Stimulated activated CD8-positive, alpha-beta memory T cell treated with anti-CD3 and anti-CD28 coated beads, Interleukin-15, amount 100 ng/mL, for 1 hour (primary cell): ENCODE data around the gene GCGR.
"Not testable (repeated sequence)": the region's sequence is repeated elsewhere in the genome, so short reads cannot be mapped to it uniquely, and the experiment has no call there.

ENCODE experiments used
- DNase-seq: peaks from one replicate; pipeline ENCODE4 v3.0.0-alpha.2; 2020; ENCODE audit warnings: low read depth

Gene GCGR

DNA sequence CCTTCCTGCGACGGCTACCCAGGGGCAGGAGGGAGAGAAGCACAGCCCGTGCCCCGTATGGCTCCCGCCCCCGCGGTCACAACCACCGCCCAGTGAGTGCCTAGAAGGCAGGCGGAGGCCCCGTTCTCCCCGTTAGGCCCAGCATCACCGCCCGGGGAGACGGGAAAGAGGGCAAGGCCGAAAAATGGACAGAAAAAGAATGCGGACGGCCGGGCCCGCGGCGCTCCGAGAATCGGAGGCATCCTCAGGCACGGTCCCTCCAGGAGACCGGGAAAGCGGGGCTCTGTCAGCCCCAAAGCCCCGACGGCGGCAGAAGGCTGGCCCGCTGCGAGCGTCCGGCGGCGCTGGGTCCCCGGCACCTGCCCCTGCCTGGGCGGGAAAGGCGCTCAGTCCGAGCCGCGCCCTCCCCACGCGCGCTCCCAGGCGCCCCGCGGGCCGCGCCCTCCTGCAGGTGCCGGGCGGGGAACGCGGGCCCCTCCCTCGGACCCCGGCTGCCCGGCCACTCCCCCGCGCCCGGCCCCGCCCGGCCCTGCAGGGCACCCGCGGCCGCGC is 28.7 kb downstream of the GCGR start:
- no peak for DNase-seq

DNA sequence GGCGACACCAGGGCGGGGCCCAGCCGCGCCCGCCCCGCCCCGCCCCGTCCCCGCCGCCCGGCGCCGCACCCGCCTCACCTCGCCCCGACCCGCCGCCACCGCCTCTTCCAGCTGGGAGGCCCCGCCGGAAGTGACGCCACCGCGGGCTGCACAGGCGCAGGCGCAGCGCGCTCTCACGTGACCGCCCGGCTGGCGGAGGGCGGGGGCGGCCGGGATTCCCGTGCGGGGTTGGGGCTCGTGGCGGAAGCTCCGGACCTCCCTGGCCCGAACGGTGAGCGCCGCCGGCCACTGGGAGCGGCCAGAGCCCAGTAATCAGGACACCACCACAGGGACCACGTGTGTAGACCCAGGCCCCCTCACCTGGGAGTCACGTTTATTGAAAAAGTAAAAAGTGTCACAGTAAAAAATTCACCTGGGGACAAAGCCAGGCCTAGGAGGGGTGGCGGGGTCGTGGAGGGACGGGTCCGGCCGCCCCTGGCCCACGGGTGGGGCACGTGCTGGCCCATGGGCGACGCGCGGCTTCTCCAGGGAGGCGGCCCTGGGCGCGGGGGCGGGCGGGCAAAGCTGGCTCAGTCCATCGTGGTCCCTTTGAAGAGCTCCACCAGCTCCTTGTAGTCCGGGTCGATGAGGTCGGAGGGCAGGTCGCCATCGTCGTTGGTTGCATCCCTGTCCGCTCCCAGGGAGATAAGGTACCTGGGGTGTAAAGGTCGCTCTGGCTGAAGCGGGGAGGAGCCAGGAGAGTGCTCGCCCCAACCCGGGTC is 29.4 kb downstream of the GCGR start, which contains the start of gene MCRIP1:
Gene MCRIP1 (minus strand): TSS at position 132 of the 761 bp plus-strand sequence. CDS start 8,785 bp downstream, outside the sequence.
- DNase-seq: peak; percentile 84

DNA sequence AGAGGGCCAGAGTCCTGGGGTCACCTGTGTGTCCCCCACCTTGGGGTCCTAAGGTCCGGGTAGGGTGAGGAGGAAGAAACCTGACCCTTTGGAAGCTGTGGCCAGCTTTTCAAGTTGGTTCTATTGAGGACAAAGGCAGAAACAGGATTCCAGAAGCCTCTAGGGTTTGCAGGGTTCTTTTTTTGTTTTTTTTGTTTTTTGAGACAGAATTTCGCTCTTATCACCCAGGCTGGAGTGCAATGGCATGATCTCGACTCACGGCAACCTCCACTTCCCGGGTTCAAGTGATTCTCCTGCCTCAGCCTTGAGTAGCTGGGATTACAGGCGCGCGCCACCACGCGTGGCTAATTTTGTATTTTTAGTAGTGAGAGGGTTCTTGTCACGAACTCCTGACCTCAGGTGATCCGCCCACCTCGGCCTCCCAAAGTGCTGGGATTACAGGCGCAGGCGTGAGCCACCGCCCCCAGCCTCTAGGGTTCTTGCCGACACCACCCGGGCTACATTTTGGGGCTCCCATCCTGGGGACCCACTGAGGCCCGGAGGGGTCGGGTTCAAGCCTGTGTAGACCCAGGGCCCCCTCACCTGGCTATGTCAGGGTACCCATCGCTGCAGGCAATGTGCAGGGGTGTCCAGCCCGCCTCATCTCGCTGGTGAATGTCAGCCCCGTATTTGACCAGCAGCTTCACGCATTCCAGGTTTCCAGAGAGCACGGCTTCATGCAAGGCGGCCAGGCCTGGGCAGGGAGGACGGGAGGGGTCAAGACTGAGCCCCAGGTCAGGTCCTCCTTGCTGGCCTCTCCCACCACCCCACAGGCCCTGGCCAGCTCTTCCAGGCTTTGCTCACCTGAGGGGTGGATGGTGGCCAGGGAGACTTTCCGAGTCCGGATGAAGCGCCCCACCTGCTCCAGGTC is 30.2 kb downstream of the GCGR start:
- no peak for DNase-seq

DNA sequence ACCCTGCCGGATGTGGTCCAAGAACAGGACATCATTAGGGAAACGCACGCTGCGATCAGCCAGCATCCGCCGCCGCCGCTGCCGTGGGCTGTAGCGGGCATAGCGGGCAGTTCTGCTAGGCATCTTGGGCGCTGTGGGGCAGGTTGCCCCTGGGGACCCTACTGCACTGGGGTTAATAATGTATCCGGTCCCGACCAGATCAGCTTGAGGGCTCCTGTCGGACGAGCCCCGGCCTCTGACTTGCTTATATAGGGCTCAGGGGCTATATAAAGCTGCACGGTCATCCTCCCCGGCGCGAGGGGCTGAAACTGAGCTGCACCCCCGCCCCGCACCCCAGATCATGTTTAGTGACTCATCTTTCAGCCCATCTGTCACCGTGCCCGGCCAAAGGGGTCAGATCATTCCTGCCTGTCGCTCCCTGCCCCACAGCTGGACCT is 30.9 kb downstream of the GCGR start, which contains the start of gene PPP1R27:
Gene PPP1R27 (minus strand): TSS at position 220 of the 437 bp plus-strand sequence. CDS start 97 bp downstream, at position 123.
- DNase-seq: no peak

DNA sequence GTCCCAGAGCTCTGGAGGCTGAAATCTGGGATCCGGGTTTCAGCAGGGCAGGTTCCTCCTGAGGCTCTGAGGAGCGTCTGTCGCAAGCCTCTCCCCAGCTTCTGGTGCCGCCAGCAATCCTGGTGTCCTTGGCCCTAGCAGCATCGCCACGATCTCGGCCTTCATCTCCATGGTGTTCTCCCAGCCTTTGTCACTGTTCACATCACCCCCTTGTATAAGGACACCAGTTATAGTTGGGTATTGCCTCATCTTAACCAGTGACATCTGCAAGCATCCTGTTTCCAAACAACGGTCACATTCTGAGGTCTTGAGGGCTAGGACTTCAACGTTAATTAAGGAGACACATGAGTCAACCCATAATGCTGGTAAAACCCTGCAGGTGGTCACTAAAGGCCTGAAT is 33.7 kb downstream of the GCGR start:
- no peak for DNase-seq

DNA sequence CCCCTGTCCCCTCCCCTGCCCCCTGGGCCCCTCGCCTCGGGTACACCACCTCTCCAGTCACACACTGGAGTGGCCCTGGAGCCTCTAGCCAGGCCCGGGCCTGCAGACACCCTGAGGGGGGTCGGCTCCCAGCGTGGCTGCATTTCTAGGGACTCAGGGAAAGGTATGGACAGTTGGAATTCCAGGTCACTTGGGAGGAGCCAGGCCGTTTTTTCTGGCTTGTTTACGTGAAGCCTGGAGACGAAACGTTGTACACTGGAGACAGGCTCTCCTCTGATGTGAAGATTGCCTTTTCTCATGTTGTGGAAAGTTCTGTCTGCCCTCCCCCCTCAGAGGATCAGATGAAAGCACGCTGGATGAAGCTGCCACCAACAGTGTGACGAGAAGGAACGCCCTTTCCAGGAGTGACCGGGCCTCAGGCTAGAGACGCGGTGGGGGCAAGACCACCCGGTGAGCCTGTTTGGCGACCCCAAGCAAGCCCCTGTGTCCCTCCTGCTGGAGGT is 34.9 kb downstream of the GCGR start:
- DNase-seq: no peak

DNA sequence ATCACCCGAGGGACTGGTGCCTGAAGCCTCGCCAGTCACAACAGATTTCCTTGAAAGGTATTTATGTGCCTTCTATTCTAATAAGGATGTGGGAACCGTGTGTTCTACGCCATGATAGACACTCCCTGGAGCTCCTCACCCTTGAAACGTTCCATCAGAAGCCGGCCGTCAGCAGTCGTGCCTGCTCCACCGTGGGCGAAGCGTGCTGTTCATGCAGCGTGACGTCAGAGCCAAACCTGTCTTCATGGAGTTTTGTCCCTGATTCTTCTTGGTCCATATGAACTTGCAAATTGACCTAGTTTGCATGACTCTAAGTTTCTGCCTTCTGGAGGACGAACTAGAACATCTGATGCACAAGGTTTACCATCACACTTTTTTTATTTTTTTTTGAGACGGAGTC is 35.4 kb downstream of the GCGR start:
- DNase-seq: no peak

DNA sequence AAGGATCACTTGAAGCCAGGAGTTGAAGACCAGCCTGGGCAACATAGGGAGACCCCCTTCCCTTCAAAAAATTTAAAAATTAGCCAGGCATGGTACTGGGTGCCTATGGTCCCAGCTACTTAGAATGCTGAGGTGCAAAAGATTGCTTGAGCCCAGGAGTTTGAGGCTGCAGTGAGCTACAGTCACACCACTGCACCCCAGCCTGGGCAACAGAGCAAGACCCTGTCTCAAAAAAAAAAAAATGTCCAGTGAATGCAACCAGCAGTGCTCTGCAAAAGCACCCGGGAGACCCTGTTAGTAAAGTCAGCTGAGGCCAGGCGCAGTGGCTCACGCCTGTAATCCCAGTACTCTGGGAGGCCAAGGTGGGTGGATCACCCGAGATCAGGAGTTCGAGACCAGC is 36.1 kb downstream of the GCGR start:
- not testable (repeated sequence) for DNase-seq

DNA sequence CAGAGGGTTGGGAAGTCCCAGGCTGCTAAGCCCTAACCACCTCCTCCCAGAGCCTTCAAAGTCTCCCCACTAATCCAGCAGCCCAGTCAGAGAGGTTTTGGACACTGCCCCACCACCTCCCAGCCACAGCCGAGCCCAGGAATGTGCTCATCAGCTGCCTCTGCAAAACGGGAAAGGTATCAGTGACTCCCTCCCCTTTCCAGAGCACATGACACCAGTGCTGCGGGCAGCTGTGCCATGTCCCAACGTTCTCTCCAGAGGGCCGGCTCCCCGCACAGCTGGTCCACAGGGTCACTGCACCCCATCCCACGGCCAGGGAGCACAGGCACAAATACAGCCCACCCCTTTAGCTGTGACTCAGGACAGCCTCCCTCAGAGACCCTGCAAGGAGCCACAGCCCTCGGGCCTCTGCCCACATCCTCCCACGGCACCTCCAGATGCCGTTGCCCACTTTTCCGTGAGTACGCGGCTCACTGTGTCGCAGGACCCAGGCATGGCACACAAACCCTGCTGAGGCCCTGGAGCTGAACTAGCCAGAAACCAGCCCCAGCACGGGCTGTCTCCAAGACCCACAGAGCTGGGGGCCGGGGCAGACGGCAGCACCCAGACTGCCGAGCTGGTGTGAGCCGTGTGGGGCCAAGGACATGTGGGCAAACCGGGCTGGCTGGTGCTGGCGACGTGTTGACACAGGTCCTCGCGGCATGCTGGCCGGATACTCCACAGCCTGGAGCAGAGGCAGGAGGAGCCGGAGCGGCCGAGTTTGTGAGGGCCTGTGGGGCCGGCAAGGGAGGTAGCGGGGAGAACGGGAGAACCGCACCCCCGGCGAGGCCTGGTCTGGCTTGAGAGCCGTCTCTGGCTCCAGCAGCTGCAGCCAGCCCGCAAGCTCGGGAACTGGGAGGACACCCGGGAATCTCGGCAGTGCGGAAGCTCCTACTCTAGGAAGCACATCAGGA is 37.2 kb downstream of the GCGR start:
- no peak for DNase-seq

DNA sequence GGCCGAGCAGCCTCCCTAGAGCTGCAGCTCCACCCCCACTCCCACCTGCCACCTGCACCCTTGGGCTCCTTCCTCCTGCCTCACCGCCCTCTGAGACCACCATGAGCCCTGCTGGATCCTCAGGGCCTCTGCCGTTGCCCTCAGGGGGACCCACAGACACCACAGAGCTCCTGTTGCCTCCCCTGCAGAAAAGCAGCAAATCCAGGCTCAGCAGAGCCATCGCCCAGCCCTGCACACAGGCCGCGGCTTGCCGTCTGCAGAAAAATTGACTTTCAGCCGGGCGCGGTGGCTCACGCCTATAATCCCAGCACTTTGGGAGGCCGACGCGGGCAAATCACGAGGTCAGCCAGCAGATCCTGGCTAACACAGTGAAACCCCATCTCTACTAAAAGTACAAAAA is 37.9 kb downstream of the GCGR start:
- DNase-seq: no peak

DNA sequence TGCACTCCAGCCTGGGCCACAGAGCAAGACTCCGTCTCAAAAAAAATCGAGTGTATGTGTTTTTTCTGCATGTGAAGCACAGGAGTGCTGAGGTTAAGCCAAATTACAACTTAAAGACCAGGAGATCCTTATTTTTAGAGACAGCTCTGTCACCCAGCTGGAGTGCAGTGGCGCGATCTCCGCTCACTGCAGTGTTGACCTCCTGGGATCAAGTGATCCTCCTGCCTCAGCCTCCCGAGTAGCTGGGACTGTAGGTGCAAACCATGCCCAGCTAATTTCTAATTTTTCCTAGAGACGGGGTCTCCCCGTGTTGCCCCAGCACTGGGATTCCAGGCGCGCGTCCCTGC is 38.4 kb downstream of the GCGR start:
- DNase-seq: no peak

DNA sequence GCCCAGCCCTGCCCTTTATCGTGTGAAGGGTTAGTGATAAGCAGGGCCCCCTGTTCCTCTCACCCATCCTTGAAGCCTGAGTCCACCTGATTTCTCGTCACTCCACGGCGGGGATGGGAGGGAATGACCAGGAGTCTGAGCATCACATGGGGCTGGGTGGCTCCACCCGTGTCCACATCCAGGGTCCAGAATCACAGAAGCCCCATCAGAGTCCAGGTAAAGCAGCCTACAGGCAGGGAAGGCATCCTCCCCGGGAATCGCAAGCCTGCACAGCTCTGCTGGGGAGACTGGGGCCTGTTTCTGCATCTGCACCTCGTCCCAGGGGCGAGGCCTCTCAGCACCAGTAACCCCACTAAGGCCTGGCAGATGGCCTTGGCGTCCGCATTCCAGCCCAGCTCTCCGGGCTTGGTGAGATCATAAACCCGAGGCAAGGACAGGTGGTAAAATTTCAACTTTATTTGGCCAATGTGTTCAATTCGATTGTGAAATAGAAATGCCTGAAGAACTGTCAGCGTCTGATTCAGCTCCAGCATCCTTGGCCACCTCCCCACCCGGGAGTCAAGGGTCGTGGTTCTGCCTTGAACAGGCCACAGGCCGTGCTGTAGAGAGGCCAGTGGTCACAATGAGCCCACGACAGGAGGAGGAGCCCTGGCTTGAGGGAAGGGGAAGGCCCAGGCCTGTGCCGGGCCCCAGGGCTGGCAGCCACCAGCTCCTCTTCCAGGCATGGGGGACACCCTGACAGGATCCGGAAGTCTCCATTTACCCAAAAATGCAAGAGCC is 39.0 kb downstream of the GCGR start:
- DNase-seq: no peak

DNA sequence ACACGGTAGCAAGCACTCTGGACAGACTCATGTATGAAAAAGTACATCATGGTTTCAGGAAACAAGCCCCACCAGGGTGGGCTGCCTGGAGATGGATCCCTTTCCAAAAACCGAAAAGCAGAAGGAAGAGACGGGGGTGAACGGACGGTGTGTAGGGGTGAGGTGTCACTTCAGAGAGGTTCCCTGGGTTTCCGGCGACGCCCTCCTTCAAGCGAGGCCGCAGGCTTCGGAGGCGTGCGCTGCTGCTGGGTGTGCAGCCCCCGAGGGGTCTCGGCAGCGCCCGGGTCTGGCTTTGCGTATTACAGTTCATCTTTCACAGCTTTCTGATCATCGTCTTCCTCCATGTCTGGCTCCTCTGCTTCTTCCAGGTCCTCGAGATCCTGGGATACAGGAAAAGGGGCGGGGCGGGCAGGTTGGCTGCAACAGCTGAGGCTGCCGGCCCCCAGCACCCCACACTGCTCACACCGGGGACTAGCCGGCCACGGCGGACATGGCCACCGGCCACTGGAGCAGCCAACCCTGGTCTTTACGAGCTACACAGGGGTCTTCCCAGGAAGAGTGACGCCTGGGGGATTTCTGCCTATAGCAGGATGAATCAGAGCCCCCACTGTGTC is 39.9 kb downstream of the GCGR start:
- no peak for DNase-seq

DNA sequence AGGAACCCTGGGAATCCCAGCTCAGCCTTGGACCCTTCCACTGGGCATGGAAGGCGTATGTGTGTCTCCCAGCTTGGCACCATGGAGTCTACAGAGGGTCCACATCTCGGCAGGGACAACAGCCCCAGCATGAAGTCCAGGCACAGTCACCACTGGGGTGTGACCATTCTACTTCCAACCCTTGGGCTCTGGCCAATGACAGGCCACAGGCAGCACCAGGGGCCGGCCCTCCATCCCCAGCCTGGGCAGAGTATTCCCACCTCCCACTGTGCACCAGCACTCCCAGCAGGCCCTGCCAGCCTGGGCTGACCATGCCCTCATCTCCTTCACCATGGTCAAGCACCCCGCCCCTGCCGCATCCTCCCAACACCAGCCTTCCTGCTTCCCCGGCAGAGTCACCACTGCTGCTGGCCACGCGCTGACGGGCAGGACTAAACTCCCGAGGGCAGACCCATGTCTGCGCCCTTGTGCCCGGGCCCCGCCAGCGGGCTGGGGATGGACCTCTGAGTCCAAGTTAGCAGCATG is 40.4 kb downstream of the GCGR start:
- DNase-seq: no peak

DNA sequence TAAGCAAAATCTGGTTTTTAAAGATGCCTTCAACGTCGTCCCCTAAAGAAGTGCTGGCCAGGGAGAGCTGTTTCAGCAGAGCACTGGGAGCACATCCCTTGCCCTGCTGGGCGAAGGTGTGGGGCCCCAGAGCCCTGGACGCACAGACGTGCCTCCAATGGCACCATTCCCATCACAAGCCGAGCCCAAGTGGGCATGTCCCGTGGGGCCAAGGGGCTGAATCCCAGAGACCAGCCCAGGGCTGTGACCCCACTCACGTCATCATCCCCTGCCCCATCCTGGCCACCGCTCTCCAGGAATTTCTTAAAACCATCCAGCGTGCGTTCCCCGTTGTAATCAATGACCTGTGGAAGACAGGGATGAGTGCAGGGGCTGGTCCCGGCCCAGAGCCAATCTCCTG is 40.9 kb downstream of the GCGR start:
- DNase-seq: no peak

DNA sequence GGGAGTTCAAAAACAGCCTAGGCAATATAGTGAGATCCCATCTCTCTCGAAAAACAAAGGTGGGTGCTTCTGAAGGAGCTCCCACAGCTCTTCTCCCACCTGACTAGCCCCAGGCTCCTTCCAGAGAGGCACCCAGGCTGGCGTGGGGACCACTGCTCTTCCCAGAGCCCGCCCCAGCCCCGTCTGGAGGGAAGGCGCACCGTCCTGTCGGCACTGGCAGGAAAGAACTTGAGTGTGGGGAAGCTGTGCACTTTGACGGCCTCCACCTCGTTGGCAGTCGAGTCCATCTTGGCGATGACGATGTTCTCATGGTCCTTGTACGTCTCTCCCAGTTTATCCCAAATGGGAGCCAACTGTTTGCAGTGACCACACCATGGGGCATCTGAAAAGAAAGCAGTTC is 41.4 kb downstream of the GCGR start:
- DNase-seq: no peak

DNA sequence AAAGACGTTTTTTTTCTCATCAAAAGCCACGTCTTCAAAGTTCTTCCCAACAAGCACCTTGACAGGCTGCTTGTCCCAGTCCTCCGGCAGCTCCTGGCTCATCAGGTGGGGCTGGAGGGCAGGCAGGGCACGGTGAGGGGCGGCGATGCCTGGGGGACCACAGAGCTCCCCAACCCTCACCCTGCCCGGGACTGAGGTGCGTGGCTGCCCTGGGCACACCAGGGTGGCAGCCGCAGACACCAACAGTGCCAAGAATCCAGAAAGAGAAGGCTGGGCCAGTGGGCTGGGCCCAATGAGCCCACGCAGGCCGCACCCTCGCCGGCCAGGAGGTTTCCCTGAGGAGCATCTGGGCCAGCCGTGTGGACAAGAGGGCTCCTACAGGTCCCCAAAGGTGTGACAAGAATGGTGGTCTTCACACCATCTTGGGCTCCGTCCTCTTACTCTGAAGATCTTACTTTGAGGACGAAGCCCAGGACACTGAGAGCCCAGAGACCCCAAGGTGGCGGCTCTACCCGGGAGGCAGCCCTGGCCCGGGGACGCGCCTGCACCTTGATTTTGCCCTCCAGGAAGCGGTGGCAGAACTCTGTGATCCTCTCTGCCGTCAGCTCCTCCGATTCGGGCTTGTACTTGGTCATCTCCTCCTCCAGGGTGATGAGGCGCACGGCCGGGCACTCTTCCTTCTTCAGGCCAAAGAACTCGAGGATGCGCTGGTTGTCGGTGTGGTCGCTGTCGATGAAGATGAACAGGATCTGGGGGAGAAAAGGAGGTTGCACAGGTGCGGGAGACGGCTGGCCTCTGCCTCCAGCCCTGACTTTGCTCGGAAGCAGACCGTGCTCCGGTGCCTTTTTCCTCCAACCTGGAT is 42.2 kb downstream of the GCGR start:
- DNase-seq: no peak

DNA sequence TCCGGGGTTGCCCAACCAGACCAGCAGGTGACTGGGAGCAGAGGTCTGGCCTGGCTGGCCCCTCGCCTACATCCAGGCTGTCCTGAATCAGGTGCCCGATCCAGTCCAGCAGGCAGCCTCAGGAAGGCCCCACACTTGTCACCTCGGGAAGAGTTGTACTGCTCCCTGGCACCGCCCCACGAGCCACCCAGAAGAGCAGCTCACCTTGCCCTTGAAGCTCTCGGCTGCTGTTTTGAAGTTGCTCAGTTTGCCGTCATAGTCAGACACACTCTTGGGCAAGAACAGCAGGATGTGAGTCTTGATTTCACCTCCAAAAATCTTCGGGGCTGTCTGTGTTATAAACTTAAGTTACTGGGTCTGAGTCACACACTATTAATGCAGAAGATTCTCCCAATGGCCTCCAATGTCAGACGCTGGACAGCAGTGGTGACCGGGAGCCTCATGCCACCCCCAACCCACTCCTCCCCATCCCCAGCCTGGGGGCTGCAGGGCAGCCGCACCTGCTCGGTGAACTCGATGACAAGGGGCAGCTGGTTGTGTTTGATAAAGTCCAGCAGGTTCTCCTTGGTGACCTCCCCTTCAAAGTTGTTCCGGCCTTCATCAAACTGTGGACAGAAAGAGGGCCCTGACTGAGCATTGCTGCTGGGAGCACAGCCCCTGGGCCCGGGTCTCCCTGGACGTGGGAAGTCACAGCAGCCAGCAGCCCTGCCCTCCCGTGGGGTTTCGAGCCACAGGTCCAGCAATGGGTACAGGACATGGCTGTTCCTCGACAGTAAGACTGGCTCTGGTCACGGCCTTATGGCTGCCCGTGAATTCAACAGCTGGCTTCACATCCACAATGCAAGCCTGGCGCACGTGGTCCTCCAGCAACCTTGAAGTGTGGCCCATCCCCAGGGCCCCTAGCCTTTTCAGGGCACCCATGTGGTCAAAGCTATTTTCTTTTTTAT is 43.1 kb downstream of the GCGR start:
- no peak for DNase-seq
